SK-N-SH (cell line): Measurements from ENCODE around the gene PTPMT1. TPM values are rescaled to one million over a fixed set of nuclear protein-coding genes. Genes with fewer than 3 reads are reported as not detected.

ENCODE experiments used
- CTCF ChIA-PET: fragments of 300-600, 350-600 bp; formaldehyde crosslinking; extraction: SDS; loops from one replicate; lab custom pipeline; 2021; lab: Yijun Ruan, JAX
- POLR2A ChIA-PET: fragments of 350-600 bp; sonication (Branson Sonifier 250); formaldehyde crosslinking; extraction: SDS; loops from one replicate; lab custom pipeline; 2020; ENCODE audit warnings: antibody characterized with exemption, inconsistent platforms; lab: Yijun Ruan, JAX
- DNase-seq: peaks from one replicate; pipeline ENCODE4 v3.0.0; 2012
- H2AFZ ChIP-seq: fragments of 200-600 bp; sonication (generic); 2 replicates; pipeline ENCODE4 v1.8.1; 2016; ENCODE audit warnings: antibody characterized with exemption, mild to moderate bottlenecking, low read depth
- H3F3A ChIP-seq: fragments of 200-600 bp; sonication (generic); replicated peaks from 2 replicates; pipeline ENCODE3; 2016; ENCODE audit warnings: antibody characterized with exemption, mild to moderate bottlenecking; ENCODE audit not compliant: insufficient read depth
- H3K27ac ChIP-seq, 2 experiments: fragments of 200-500 bp in 1 of 2; fragments of 200-600 bp in 1 of 2; sonication (Bioruptor generic) in 1 of 2; sonication (generic), shearing (Covaris generic) in 1 of 2; 2 replicates each; pipeline versions ENCODE4 v1.5.1 to v1.6.1; 2014 to 2016; ENCODE audit warnings: low read depth in 2 of 2, inconsistent platforms in 1 of 2, low read length in 1 of 2, mild to moderate bottlenecking in 1 of 2, mixed read lengths in 1 of 2
- H3K27me3 ChIP-seq: fragments of 200-600 bp; sonication (generic), shearing (Covaris generic); 2 replicates; pipeline ENCODE4 v1.6.1; 2016; ENCODE audit warnings: mixed run types; ENCODE audit not compliant: insufficient read depth
- H3K36me3 ChIP-seq, 2 experiments: fragments of 200-500 bp in 1 of 2; fragments of 200-600 bp in 1 of 2; sonication (Bioruptor generic) in 1 of 2; sonication (generic) in 1 of 2; replicated peaks in 1 of 2; 2 replicates each; pipeline versions ENCODE3 to v1.5.1; 2014 to 2016; ENCODE audit warnings: low read length in 1 of 2, mild to moderate bottlenecking in 1 of 2; ENCODE audit not compliant: insufficient read depth in 2 of 2, control insufficient read depth in 1 of 2
- H3K4me1 ChIP-seq, 2 experiments: fragments of 200-500 bp in 1 of 2; fragments of 200-600 bp in 1 of 2; sonication (Bioruptor generic) in 1 of 2; sonication (generic), shearing (Covaris generic) in 1 of 2; 2 replicates each; pipeline versions ENCODE4 v1.5.1 to v1.6.1; 2014 to 2016; ENCODE audit warnings: low read depth in 1 of 2, low read length in 1 of 2, mixed run types in 1 of 2; ENCODE audit not compliant: insufficient read depth in 2 of 2, control insufficient read depth in 1 of 2
- H3K4me2 ChIP-seq: fragments of 200-600 bp; sonication (generic), shearing (Covaris generic); 2 replicates; pipeline ENCODE4 v1.6.1; 2017; ENCODE audit warnings: mixed run types
- H3K4me3 ChIP-seq, 2 experiments: fragments of 200-500 bp in 1 of 2; fragments of 200-600 bp in 1 of 2; sonication (Bioruptor generic) in 1 of 2; sonication (generic), shearing (Covaris generic) in 1 of 2; 2 replicates each; pipeline versions ENCODE4 v1.5.1 to v1.8.1; 2014 to 2016; ENCODE audit warnings: low read depth in 2 of 2, inconsistent platforms in 1 of 2, low read length in 1 of 2, mild to moderate bottlenecking in 1 of 2, mixed read lengths in 1 of 2, moderate library complexity in 1 of 2
- H3K79me2 ChIP-seq: fragments of 200-600 bp; sonication (generic); 2 replicates; pipeline ENCODE4 v1.8.1; 2017; ENCODE audit warnings: mild to moderate bottlenecking; ENCODE audit not compliant: insufficient read depth
- H3K9ac ChIP-seq: fragments of 200-600 bp; sonication (generic); 2 replicates; pipeline ENCODE4 v1.6.1; 2017; ENCODE audit warnings: mixed run types
- H3K9me2 ChIP-seq: fragments of 200-600 bp; sonication (generic); 2 replicates; pipeline ENCODE4 v1.6.1; 2017; ENCODE audit warnings: mixed run types
- H3K9me3 ChIP-seq: fragments of 200-600 bp; sonication (generic); 2 replicates; pipeline ENCODE4 v1.6.1; 2017; ENCODE audit warnings: mixed run types, mild to moderate bottlenecking, moderate library complexity
- H4K20me1 ChIP-seq: fragments of 200-600 bp; sonication (generic); 2 replicates; pipeline ENCODE4 v1.6.1; 2017; ENCODE audit warnings: mild to moderate bottlenecking, mixed run types; ENCODE audit not compliant: insufficient read depth
- CHD2 ChIP-seq: fragments of 150-350 bp; IDR thresholded peaks from 2 replicates; pipeline ENCODE4 v1.6.1; 2018; ENCODE audit warnings: low read length; ENCODE audit not compliant: partially characterized antibody
- CTCF ChIP-seq: fragments of 200-600 bp; sonication (generic); IDR thresholded peaks from 2 replicates; pipeline ENCODE4 v1.6.1; 2017; ENCODE audit warnings: antibody characterized with exemption, mild to moderate bottlenecking, moderate library complexity
- ELF1 ChIP-seq: IDR thresholded peaks from 2 replicates; pipeline ENCODE4 v1.4.0; 2012
- EZH2phosphoT487 ChIP-seq: fragments of 200-600 bp; sonication (generic); IDR thresholded peaks from 2 replicates; pipeline ENCODE4 v1.6.1; 2017; ENCODE audit warnings: low read depth, mixed run types, mild to moderate bottlenecking, antibody characterized with exemption, moderate library complexity, borderline replicate concordance
- FOXJ3 ChIP-seq: sonication (generic); formaldehyde crosslinking; IDR thresholded peaks from 2 replicates; pipeline ENCODE4 v1.5.1; 2020; ENCODE audit warnings: mild to moderate bottlenecking, missing genetic modification reagents
- GATA2 ChIP-seq: sonication (generic); formaldehyde crosslinking; IDR thresholded peaks from 2 replicates; pipeline ENCODE4 v1.5.0; 2020; ENCODE audit warnings: mild to moderate bottlenecking, missing genetic modification reagents
- MAX ChIP-seq: IDR thresholded peaks from 2 replicates; pipeline ENCODE4 v1.4.0; 2012; ENCODE audit warnings: low read depth
- NRF1 ChIP-seq: IDR thresholded peaks from 2 replicates; pipeline ENCODE4 v1.6.1; 2012; ENCODE audit warnings: low read depth, mild to moderate bottlenecking, low read length
- POLR2AphosphoS5 ChIP-seq: IDR thresholded peaks from 2 replicates; pipeline ENCODE4 v1.6.1; 2012; ENCODE audit warnings: low read depth, low read length
- RAD21 ChIP-seq: IDR thresholded peaks from 2 replicates; pipeline ENCODE4 v1.6.1; 2012; ENCODE audit warnings: mild to moderate bottlenecking, low read length
- SIN3A ChIP-seq: IDR thresholded peaks from 2 replicates; pipeline ENCODE4 v1.6.1; 2012; ENCODE audit warnings: low read depth, mild to moderate bottlenecking, low read length, moderate library complexity, borderline replicate concordance
- TEAD4 ChIP-seq: IDR thresholded peaks from 2 replicates; pipeline ENCODE4 v1.4.0; 2012; ENCODE audit warnings: mild to moderate bottlenecking, borderline replicate concordance; ENCODE audit not compliant: insufficient read depth
- YY1 ChIP-seq: IDR thresholded peaks from 2 replicates; pipeline ENCODE4 v1.4.0; 2012; ENCODE audit warnings: low read depth, mild to moderate bottlenecking
- ZBTB33 ChIP-seq: IDR thresholded peaks from 2 replicates; pipeline ENCODE4 v1.4.0; 2012; ENCODE audit warnings: low read depth, borderline replicate concordance
- WGBS: methylation state at CpG from one replicate; pipeline ENCODE4 v1.1.6; 2017; ENCODE audit warnings: low lambda C conversion rate; 5-methylcytosine and 5-hydroxymethylcytosine counted together
- polyA plus RNA-seq, 3 experiments: library from polyadenylated mRNA; depleted of rRNA; stranded (reverse); fragments of >200 nt; gene quantifications; 2 replicates each; pipeline ENCODE4 v1.2.3, GENCODE V29; 2012
- TF ChIP-seq, protein P1 (sequence below): IDR thresholded peaks from 2 replicates; pipeline ENCODE4; 2012

The PTPMT1 gene
- polyA plus RNA-seq, 1 of the 3 experiments (the other 2 are of a cell fraction) = 64.4 TPM

- no peak overlapping the region for H3K9ac ChIP-seq
- CTCF ChIA-PET = no interaction called here
- no peaks in the 10 kb centered on the region for H3K9me3 ChIP-seq
- H3K79me2 ChIP-seq = peaks cover 99% of the 10 kb centered on the region
- peaks cover 0 to 22% of the 10 kb centered on the region in 2 experiments for H3K36me3 ChIP-seq
- no peaks in the 10 kb centered on the region for H3K9me2 ChIP-seq
- no peak for DNase-seq
- H4K20me1 ChIP-seq = peaks cover 100% of the 10 kb centered on the region
- no peak overlapping the region for H2AFZ ChIP-seq
- H3K27me3 ChIP-seq = no peaks in the 10 kb centered on the region
- H3K4me1 ChIP-seq = peaks cover 0 to 62% of the 10 kb centered on the region in 2 experiments; a peak in 3 of 4 replicates
- 56% methylated on average over 2 of the region's 2 CpGs for WGBS
- H3K4me2 ChIP-seq = peak overlapping the region; percentile 61
- POLR2A ChIA-PET = no interaction called here
- H3K4me3 ChIP-seq = 0 out of 4 replicates have a peak overlapping the region, but pooled peaks of 1 of the 2 experiments have one; percentile 14
- peak overlapping the region in 1 of 2 experiments; percentile 70; a peak in 2 of 4 replicates for H3K27ac ChIP-seq
- peaks cover 53% of the 10 kb centered on the region for H3F3A ChIP-seq
- no peak for TF ChIP-seq MAX
- TF ChIP-seq NRF1 = no peak
- no peak for TF ChIP-seq YY1
Observed at GRCh38 chr11:47539681-47540039, 25.7 kb upstream of the PTPMT1 start.

GRCh38 chr11:47541070-47541469, 24.3 kb upstream of the PTPMT1 start:
- ChIA-PET POLR2A (interaction anchor here (0.9 kb wide), 1 partner anchor 11 kb away, joined by 4 read pairs; no protein-coding TSS in a partner anchor), CTCF (interaction anchor here (0.8 kb wide), 1 partner anchor 12 kb away, joined by 3 read pairs; no protein-coding TSS in a partner anchor)
- Histone ChIP-seq H3K79me2 (peaks cover 99% of the 10 kb centered on the region), H3K9me3 (no peaks in the 10 kb centered on the region), H3K4me1 (peaks cover 0 to 52% of the 10 kb centered on the region in 2 experiments; a peak in 3 of 4 replicates), H3K4me2 (peak overlapping the region; percentile 61; the same call in 1 of the 2 replicates), H3K4me3 (peak overlapping the region in 1 of 2 experiments; percentile 14; a peak in 1 of 4 replicates), H4K20me1 (peaks cover 98% of the 10 kb centered on the region), H3K9me2 (no peaks in the 10 kb centered on the region), H3K36me3 (peaks cover 0 to 18% of the 10 kb centered on the region in 2 experiments), H3K9ac (no peak overlapping the region), H3F3A (peaks cover 52% of the 10 kb centered on the region), H2AFZ (no peak overlapping the region), H3K27me3 (no peaks in the 10 kb centered on the region), H3K27ac (peak overlapping the region in 1 of 2 experiments; percentile 70; a peak in 2 of 4 replicates)
- no peak for TF ChIP-seq ELF1
- no peak for TF ChIP-seq CHD2
- no peak for TF ChIP-seq GATA2 (CRISPR knock-in tag)
- no peak for TF ChIP-seq YY1
- no peak for TF ChIP-seq SIN3A
- no peak for TF ChIP-seq FOXJ3 (CRISPR knock-in tag)
- TF ChIP-seq MAX = no peak
- TF ChIP-seq EZH2phosphoT487 = no peak
- TF ChIP-seq POLR2AphosphoS5 = no peak
- no peak for TF ChIP-seq TEAD4
- WGBS = 94% methylated on average over 2 of the region's 2 CpGs
- no peak for DNase-seq

DNA sequence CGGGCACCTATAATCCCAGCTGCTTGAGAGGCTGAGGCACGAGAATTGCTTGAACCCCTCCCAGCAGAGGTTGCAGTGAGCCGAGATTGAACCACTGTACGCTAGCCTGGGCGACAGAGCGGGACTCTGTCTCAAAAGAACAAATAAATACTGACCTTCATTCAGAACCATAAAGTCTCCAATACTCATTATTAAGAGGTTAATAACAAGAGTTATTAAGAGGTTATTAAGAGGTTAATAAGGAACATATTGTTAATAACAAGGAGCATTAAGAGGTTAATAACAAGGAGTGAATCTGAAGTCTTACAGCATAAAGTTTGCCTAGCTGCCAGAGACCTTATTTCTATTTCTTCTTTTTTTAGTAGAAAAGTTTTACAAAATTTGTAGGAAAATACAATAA, 20.1 kb upstream of the PTPMT1 start:
- POLR2A ChIA-PET = no interaction called here
- TF ChIP-seq RAD21 (no peak), ZBTB33 (no peak), CTCF (no peak)
- TF ChIP-seq, protein P1, sequence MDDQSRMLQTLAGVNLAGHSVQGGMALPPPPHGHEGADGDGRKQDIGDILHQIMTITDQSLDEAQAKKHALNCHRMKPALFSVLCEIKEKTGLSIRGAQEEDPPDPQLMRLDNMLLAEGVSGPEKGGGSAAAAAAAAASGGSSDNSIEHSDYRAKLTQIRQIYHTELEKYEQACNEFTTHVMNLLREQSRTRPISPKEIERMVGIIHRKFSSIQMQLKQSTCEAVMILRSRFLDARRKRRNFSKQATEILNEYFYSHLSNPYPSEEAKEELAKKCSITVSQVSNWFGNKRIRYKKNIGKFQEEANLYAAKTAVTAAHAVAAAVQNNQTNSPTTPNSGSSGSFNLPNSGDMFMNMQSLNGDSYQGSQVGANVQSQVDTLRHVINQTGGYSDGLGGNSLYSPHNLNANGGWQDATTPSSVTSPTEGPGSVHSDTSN = no peak

More for the DNA sequence above, 20.1 kb upstream of the PTPMT1 start:
- H3K4me3 ChIP-seq = no peak overlapping the region
- H3K9ac ChIP-seq = no peak overlapping the region
- H2AFZ ChIP-seq = no peak overlapping the region
- no peaks in the 10 kb centered on the region for H3K9me2 ChIP-seq
- H3K9me3 ChIP-seq = no peaks in the 10 kb centered on the region
- H3K4me2 ChIP-seq = no peak overlapping the region
- H3F3A ChIP-seq = peaks cover 36% of the 10 kb centered on the region
- no peak overlapping the region for H3K27ac ChIP-seq
- WGBS = 97% methylated on average over 6 of the region's 6 CpGs
- H3K4me1 ChIP-seq = peaks cover 2 to 32% of the 10 kb centered on the region in 2 experiments; a peak in 2 of 4 replicates
- DNase-seq = no peak
- no peaks in the 10 kb centered on the region for H3K27me3 ChIP-seq
- peaks cover 98% of the 10 kb centered on the region for H4K20me1 ChIP-seq
- peaks cover 100% of the 10 kb centered on the region for H3K79me2 ChIP-seq
- peaks cover 0 to 25% of the 10 kb centered on the region in 2 experiments for H3K36me3 ChIP-seq
- CTCF ChIA-PET = no interaction called here
